HL-60 (cell line): ENCODE data around the gene IL17RD.

ENCODE experiments used
- DNase-seq, 2 experiments: peaks; one replicate each; pipeline ENCODE4 v3.0.0-alpha.2; 2010 to 2020; ENCODE audit warnings: low read depth in 1 of 2, low spot score in 1 of 2
- H3K27ac ChIP-seq: fragments of 250-450 bp; sonication (Bioruptor Pico); replicated peaks from 2 replicates; pipeline ENCODE4 v1.5.1; 2020; ENCODE audit warnings: mild to moderate bottlenecking, moderate library complexity
- H3K27me3 ChIP-seq: fragments of 250-450 bp; sonication (Bioruptor Pico); 2 replicates; pipeline ENCODE4 v1.5.1; 2021; ENCODE audit warnings: mild to moderate bottlenecking, moderate library complexity; ENCODE audit not compliant: insufficient read depth, poor library complexity, severe bottlenecking
- H3K4me3 ChIP-seq: replicated peaks from 2 replicates; pipeline ENCODE4 v1.5.1; 2011; ENCODE audit warnings: mild to moderate bottlenecking, control low read depth, low read length; ENCODE audit not compliant: insufficient read depth
- CTCF ChIP-seq: IDR thresholded peaks from one replicate; pipeline ENCODE4 v1.5.1; 2011; ENCODE audit warnings: low read length, control low read depth, inconsistent platforms; ENCODE audit not compliant: insufficient read depth
- GABPA ChIP-seq: IDR thresholded peaks from 2 replicates; pipeline ENCODE4 v1.6.1; 2012; ENCODE audit warnings: low read depth
- POLR2AphosphoS5 ChIP-seq: IDR thresholded peaks from 2 replicates; pipeline ENCODE4 v1.6.1; 2012; ENCODE audit warnings: low read depth
- SPI1 ChIP-seq: IDR thresholded peaks from 2 replicates; pipeline ENCODE4 v1.6.1; 2012; ENCODE audit warnings: low read depth, mild to moderate bottlenecking, borderline replicate concordance
- TF ChIP-seq, protein P1 (sequence below): IDR thresholded peaks from 2 replicates; pipeline ENCODE4 v1.6.1; 2012; ENCODE audit warnings: low read depth; ENCODE audit not compliant: insufficient replicate concordance

IL17RD gene

GRCh38 chr3:57161915-57162314 lies 3.2 kb downstream of the IL17RD start:
- H3K27me3 ChIP-seq, result peaks cover 31% of the 10 kb centered on the region
- no peak overlapping the region for H3K27ac ChIP-seq
- no peak for DNase-seq
- no peak overlapping the region for H3K4me3 ChIP-seq
- TF ChIP-seq GABPA, result no peak
- TF ChIP-seq CTCF, result no peak
- TF ChIP-seq, protein P1, sequence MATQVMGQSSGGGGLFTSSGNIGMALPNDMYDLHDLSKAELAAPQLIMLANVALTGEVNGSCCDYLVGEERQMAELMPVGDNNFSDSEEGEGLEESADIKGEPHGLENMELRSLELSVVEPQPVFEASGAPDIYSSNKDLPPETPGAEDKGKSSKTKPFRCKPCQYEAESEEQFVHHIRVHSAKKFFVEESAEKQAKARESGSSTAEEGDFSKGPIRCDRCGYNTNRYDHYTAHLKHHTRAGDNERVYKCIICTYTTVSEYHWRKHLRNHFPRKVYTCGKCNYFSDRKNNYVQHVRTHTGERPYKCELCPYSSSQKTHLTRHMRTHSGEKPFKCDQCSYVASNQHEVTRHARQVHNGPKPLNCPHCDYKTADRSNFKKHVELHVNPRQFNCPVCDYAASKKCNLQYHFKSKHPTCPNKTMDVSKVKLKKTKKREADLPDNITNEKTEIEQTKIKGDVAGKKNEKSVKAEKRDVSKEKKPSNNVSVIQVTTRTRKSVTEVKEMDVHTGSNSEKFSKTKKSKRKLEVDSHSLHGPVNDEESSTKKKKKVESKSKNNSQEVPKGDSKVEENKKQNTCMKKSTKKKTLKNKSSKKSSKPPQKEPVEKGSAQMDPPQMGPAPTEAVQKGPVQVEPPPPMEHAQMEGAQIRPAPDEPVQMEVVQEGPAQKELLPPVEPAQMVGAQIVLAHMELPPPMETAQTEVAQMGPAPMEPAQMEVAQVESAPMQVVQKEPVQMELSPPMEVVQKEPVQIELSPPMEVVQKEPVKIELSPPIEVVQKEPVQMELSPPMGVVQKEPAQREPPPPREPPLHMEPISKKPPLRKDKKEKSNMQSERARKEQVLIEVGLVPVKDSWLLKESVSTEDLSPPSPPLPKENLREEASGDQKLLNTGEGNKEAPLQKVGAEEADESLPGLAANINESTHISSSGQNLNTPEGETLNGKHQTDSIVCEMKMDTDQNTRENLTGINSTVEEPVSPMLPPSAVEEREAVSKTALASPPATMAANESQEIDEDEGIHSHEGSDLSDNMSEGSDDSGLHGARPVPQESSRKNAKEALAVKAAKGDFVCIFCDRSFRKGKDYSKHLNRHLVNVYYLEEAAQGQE, result no peak
- TF ChIP-seq SPI1, result no peak
- TF ChIP-seq POLR2AphosphoS5, result no peak

- Histone ChIP-seq H3K27me3 (peaks cover 24% of the 10 kb centered on the region), H3K27ac (no peak overlapping the region), H3K4me3 (no peak overlapping the region)
- DNase-seq, result no peak
- TF ChIP-seq POLR2AphosphoS5 (no peak), CTCF (no peak), GABPA (no peak), SPI1 (no peak)
- TF ChIP-seq, protein P1, result no peak
Measured at GRCh38 chr3:57160765-57161538, 4.2 kb downstream of the IL17RD start.

DNA sequence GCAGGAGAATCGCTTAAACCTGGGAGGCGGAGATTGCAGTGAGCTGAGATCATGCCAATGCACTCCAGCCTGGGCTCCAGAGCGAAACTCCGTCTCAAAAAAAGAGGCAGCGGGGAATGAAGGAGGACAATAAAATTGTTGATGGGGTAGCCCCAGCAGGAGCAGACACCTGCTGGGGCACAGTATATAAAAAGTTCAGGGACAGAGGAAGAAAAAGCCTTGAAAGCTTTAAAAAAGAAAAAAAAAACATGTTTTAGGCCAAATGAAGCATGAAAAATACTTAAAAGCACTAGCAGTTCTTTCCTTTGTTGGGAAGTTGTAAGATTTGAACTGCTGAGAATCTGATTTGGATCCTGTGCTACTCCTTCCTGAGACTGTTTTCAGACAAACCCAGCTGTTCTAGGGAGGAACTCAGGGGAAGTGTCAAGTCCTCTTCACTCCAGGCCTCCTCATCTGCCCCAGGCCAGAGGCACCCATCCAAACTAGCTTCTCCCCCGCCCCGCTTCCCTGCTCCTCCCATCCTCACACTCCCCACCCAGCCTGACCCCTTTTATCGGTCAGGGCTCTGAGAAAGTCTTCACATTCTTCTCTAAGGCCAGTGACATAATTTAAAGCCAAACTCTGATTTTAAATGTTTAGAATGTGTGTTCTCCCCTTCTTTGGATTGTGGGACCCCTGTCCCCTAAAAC lies 4.9 kb downstream of the IL17RD start:
- TF ChIP-seq SPI1 (no peak), GABPA (no peak), POLR2AphosphoS5 (no peak), CTCF (no peak)
- TF ChIP-seq, protein P1, result no peak
- H3K27me3 ChIP-seq, result peaks cover 21% of the 10 kb centered on the region
- no peak for DNase-seq
- H3K4me3 ChIP-seq, result no peak overlapping the region
- H3K27ac ChIP-seq, result no peak overlapping the region
